Renal pelvis (tissue), 4 donors: ENCODE measurements around the gene FCHSD1. TPM values are rescaled to one million over a fixed set of nuclear protein-coding genes. Genes with fewer than 3 reads are reported as not detected.
"Not testable (repeated sequence)": the region's sequence is repeated elsewhere in the genome, so short reads cannot be mapped to it uniquely, and the experiment has no call there.

Experiments used
- DNase-seq: peaks from one replicate; pipeline ENCODE4 v3.0.0-alpha.2; 2013
- polyA plus RNA-seq, 3 donors: library from polyadenylated mRNA; unstranded; fragments of 120-200 nt; gene quantifications; one replicate each; pipeline ENCODE4 v1.2.1, GENCODE V29; 2013; ENCODE audit not compliant: insufficient read length in 3 of 3

The FCHSD1 gene
- polyA plus RNA-seq, 3 donors: 11.4 to 16.2 (median 14.7) TPM

DNA sequence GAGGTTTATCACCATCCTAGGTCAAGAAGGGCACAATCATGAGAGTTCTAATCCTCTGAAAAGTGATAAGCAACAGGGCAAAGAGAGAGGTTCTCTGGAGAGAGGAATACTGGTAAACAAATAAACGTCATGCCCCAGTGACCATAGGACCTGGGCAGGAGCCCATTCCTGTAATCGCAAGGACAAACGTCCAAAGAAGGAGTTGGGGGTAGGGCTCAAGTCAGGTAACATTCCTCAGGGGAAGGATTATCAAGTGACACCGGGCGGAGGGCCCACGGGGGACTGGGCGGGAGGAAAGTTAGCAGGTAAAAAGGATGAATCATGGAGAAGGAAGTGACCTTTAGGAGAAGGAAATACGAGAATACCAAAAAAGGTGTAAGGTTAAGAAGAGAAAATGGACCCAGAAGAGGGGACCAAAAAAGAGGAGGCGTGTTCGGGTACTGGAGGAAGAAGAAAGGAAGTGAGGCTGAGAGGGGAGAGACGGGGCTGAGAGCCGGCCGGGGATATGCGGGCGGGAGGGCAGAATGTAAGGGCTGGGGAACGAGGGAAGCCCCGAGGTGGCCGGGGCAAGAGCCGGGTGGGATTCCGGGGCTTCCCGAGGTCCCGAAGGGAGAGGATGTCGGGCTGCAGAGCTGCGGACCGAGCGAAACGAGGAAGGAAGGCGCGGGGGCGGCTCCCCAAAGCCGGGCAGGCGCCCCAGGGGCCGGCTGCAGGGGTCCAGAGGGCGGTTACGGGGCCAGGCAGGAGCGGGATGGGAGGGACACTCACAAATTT, 33.0 kb downstream of the FCHSD1 start:
- DNase-seq: no peak

DNA sequence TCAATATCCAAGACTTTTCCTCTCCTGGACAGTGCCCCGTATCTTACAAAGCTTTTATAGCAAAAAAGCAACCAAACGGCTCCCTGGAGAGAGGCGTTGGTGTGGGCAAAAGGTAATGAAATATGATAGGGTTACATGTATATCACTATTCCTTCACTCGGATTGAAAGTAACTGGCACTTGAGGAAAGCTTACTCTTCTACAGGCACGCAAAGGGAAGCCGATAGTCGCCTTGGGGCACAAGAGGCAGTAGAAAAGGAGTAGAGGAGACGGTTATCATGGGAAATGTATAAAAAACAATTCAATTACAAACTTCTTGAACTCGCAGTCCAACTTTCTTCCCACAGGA, 33.6 kb downstream of the FCHSD1 start:
- DNase-seq: no peak

DNA sequence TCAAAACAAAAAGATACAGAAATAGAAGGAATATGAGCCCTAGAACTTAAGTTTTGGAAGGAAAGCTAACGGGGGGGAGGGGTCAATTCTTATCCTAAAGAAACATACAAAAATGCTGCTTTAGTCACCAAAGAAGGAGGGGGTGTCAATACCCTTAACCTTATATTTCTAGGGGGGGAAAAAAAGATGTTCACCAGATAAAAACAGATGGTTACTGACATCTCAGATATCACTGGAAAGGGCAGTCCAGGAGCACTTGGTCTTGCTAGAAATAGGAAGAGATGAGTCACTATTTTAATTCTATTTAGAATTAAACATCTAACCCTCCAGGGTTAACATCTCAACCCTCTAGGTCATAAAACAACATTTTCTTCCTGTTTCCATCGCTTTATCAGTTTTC, 34.1 kb downstream of the FCHSD1 start:
- no peak for DNase-seq

DNA sequence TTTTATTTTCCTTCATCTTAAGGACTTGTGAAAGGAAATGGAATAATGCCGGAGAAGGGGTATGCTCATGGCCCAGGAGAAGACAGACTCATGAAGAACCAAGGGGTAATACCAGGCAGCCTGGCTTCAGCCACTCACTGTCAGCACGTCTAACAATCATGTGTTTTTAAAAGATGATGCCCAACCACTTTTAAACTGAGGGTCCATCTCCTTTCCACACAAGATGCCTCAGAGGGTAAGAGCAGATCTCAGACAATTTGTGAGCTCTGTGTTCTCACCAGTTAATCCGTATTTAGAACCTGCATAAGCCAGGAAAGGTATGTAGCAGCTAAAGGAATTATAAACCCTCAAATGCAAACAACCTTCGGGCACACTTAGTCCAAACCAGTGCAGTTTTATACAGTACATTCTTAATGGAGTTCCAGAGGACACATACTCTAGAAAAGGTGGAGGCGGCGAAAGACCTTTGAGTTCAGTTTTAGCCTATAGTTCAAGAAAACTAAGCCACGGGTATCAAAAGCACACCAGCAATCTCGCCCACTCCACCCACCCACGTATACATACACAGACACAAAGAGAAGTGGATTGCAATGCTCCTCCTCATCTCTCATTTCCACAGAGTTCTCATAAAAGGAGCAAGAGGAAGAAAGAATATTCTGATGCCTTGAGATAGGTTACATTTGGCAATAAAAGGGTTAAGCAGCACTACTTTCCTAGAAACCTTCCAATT, 35.1 kb downstream of the FCHSD1 start:
- DNase-seq: no peak

DNA sequence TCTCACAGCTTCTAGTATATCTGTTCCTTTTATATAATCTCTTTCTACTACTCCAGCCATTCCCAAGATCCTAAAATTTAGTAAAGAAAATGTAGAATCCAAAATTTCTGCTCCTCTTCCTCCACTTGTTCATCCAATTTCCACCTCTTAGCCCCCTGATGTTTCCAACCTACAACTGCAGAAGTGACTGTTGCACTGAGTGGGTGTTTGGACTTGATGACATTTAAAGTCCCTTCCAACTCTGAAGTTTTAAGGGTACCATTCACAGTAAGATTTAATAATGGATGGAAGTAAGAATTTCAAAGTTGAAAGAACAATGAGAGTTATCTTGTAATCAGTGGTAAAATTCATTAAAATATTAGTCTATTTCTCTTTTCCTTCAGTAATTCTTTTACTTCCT, 37.9 kb downstream of the FCHSD1 start:
- no peak for DNase-seq

DNA sequence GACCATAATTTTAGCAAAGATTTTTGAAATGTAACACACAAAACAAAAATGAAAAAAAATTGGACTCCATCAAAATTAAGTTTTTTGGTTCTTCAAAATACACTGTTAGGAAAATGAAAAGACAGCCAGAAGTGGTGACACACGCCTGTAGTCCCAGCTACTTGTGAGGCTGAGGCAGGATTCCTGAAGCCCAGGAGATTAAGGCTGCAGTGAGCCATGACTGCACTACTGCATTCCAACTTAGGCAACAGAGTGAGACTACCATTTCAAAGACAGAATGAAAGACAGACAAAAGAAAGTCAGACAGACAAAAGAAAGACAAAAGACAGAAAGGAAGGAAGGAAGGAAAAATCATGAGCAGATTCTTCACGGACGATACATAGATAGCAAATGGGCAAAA, 39.9 kb downstream of the FCHSD1 start:
- DNase-seq: no peak

DNA sequence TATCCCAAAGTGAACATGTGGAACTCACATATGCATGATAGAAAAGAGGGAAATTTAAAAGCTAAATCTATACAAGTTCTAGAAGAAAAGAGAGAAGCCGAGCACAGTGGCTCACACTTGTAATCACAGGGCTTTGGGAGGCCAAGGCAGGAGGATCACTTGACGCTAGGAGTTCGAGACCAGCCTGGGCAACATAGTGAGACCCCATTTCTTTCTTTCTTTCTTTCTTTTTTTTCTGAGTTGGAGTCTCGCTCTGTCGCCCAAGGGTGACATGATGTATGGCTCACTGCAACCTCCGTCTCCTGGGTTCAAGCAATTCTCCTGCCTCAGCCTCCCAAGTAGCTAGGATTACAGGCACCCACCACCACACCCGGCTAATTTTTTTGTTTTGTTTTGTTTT, 41.3 kb downstream of the FCHSD1 start:
- not testable (repeated sequence) for DNase-seq

DNA sequence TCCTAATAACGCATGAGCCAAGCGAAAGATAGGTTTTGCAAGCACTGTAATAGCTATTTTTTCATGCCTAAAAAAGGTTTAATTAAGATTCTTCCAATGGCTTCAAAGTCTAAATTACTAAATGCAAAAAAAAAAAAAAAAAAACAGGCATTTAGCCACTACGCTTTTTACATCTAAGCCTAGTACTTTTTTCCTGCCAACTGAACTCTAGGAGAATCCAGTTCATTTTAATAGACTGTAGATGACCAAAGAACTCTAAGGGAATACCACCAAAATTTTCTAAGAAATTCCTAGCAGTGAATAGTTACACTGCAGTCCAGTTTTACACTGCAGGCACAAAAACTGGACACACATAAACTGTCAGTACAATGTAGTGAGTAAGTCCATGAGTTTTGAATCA, 42.2 kb downstream of the FCHSD1 start:
- no peak for DNase-seq

DNA sequence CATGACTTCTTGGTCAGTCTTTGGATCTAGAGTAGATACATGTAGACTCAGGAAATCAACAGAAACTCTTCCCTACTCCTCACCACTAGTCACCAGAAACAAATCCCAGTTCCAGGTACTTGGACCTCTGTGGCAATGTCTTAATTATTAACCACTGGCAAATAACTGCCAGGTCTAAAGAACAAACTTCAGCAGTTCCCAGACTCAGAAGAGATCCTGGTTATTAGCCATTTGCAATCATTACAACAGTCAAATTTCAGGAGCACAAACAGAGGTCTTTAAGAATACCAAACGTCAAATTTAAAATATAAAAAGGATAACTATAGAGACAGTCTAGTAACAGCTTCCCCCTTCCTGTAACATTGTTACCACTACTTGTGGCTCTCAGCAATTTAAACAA, 42.7 kb downstream of the FCHSD1 start:
- DNase-seq: peak; percentile 12

DNA sequence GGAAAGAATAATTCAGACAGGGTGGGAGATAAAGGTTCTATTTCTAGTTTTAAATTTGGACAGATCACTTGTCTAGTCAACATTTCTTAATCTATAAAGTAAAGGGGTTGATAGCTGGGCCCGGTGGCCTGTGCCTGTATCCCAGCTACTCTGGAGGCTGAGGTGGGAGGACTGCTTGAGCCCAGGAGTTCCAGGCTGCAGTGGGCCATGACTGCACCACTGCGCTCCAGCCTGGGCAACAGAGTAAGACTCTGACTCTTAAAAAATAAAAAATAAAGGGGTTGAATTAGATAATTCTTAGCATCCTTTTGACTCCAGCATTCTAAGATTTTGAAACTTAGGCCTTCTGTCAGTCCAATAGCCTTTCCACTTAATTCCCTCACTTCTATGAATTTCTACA, 43.2 kb downstream of the FCHSD1 start:
- no peak for DNase-seq

DNA sequence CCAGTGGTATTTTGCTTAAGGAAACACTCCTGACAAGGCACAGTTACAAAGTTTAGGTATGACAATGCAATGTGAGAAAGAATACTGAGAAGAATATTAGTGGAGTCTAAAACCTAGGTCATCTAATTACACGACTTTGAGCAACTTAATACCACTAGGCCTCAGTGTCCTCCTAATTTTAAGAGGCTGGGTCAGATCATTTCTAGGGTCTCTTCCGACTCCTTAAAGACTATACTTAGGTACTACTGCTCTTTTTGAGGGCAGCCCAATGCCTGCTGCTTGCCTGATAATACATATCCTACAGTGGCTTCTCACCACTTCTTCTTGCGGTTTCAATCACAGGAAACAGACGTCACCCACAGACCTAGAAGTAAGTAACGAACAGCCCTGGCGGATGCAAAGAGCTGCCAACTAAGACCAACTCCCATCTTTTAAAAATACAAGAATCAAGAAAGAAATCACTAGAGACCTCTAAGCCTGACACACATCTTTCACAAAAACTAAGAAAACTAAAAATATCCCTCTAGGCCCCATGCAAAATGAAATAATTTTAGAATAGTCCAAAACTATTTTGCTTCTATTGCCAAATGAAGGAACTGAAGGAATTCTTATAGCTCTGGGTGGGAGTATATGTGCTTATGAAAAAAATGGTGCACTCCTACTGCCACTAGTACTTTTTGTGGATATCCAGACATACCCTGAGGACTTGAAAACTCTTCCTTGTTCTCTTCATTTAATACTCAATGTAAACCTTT, 45.5 kb downstream of the FCHSD1 start:
- DNase-seq: no peak

DNA sequence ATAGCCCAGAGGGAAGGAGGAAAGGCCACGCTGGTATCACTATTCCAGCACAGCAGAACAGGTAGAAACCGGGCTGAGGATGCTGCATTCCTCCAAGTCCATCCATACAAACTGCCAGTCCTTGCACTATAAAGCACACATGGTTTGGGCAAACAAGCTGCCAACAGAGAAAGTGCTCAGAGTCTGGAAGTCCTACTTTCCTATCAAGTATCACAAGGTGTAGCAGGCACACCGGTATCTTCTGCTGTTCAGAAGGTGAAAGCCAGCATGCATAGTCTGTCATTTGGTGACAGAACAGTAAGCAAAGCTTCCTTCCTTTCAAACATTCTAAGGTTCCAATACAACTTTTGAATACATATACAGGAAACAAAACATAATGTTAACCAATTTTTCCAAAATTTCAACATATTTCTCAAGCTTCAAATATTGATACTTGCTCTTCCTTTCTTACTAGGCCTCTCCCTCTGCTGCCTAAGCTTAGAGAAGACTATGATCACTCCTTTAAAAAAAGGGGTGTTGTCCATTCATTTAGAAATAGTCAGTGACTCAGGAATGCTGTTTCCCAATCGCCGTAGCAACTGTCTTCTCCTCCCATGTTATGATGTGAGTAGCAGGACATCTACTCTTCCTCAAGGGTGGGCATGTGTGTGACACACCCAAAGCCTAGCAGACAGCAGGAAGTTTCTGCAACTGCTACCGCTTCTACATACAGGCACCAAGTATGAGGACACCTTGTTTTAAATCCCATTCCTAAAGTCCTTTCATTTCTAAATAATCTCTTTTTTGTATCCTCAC, 47.1 kb downstream of the FCHSD1 start:
- peak; percentile 20 for DNase-seq

DNA sequence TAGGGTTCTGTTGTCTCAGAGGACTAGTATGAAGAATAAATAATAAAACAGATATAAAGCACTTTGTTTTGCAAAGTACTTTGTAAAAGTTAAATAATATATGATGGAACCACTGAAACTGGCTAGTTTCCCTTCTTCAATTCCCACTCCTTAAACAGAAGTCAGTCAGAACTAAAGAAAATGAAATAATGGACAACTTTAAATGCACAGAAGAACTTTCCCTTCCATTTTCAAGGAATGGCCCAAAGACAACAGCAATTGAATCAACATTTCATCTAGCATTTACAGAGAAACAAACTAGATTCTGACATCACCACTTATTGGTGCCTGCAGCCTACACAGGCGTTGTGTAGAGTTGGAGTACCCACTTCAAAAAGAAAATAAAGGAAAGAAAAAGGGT, 48.6 kb downstream of the FCHSD1 start:
- no peak for DNase-seq

DNA sequence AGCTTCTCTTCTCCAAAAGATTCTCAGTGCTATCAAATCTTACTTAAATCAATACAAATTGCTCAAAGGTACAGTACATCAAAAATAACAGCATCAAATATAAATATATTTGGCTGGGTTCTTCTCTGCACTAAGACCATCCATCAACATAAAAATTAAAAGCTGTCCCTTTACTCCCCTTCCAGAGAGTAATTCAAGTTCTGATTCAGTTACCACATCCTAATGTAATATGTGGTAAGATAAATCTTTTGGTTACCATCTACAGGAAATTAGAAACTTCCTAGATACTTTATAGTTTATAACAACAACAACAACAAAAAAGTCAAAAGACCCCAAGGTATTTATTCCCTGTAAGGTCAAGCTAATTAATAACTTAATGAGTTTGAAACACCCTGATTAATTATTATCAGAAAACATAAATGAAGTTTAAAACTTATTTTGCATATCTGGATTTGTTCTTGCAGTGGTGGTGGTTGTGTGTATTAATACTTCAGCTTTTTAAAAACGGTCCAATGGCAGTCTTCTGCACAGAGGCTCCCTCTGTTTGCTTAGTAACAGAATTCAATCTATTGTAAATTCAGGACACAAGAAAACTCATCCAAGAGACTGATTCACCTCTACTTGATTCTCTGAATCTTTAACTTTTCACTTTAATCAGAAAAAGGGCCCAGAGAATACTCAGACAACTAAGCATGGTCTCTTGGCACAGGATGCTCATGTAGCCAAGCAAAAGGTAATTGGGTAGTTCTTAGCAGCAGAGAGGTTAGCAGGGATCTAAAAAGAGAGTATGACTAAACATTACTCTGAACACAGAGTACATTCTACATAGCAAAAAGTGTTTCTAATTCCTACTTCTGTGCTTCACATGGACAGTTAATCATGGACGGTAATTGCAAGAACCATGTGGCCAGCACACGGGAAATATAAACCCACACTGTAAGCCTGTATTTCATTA, 52.5 kb downstream of the FCHSD1 start:
- no peak for DNase-seq

DNA sequence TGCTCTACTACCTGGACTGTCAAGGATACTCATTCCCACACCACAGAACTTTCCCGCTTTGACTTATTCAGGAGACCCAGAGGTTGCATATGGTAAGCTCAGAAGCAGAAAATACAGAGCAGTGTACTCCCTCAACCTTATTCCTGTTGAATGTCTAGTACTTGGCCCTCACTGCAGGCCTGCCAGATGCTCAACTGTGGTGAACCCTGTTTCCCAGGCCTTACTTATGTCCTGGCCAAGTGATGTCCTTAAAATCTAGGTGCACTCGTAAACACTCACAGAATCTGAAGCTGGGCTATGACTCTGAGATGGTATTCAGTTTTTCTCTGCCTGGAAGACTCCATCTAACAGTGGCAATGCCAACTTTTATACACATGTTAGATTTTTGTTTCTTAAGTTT, 53.4 kb downstream of the FCHSD1 start:
- no peak for DNase-seq

DNA sequence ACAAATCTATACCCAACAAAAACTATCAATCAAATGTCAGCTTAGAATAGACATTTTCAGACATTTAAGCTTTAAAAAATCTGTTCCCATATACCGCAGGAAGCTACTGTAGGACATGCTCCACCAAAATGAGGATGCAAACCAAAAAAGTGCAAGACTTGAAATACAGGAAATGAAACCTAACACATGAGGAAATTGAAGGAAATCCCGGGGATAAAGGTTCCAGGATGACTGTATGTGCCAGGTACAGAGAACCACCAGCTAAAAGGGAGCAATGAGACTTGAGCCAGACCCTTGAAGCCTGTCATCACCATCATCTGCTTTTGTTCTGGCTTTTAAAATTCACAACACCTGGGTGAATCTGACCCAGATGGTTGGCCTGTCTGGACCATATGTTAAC, 53.8 kb downstream of the FCHSD1 start:
- DNase-seq: no peak

DNA sequence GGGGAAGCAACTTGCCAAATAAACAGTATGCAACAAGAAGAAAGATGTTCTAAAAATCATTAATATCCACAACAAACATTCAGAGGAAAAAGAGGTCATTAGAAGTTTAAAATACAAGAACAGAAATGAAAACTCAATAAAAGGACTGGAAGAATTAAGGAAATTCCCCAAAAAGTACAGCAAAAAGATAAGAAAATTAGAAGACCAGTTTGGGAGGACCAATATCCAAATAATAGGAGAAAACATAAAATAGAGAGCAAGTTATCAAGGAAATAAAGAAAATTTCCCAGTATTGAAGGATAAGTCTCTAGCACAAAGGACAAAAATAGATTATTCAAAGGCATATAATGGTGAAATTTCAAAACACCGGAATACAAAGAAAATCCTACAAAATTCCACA, 54.4 kb downstream of the FCHSD1 start:
- no peak for DNase-seq

DNA sequence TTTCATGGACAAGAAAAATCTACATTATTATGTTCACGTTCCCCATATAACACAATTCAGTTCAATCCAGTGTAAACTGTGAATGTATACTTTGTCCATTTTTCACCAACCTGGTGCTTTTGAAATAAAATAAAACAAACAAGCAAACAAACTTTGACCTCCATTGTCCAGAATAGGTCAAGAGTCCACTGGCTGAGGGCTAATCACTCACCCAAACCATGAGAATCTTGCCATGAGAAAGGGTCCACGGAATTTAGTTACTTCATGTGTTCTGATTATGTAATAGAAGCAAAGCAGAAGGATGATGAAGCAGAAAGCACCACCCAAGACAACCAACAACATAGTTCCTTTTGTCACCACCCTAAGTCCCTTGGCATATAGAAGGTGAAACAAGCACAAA, 61.1 kb downstream of the FCHSD1 start:
- DNase-seq: no peak
